GM20000 (cell line): ENCODE measurements around the gene SLC4A11.
A peak's percentile ranks its signal among the peaks of the same experiment; 100 is the strongest.

Experiments
- DNase-seq: peaks from one replicate; pipeline ENCODE4 v3.0.0; 2012; ENCODE audit warnings: low spot score
- TF ChIP-seq, protein P1 (sequence below): IDR thresholded peaks from 2 replicates; pipeline ENCODE4 v1.5.1; 2012; ENCODE audit warnings: mild to moderate bottlenecking, control low read depth; ENCODE audit errors: extremely low read depth, missing control alignments

The SLC4A11 gene

GRCh38 chr20:3255728-3256127 lies 16.7 kb upstream of the SLC4A11 start:
- TF ChIP-seq, protein P1, sequence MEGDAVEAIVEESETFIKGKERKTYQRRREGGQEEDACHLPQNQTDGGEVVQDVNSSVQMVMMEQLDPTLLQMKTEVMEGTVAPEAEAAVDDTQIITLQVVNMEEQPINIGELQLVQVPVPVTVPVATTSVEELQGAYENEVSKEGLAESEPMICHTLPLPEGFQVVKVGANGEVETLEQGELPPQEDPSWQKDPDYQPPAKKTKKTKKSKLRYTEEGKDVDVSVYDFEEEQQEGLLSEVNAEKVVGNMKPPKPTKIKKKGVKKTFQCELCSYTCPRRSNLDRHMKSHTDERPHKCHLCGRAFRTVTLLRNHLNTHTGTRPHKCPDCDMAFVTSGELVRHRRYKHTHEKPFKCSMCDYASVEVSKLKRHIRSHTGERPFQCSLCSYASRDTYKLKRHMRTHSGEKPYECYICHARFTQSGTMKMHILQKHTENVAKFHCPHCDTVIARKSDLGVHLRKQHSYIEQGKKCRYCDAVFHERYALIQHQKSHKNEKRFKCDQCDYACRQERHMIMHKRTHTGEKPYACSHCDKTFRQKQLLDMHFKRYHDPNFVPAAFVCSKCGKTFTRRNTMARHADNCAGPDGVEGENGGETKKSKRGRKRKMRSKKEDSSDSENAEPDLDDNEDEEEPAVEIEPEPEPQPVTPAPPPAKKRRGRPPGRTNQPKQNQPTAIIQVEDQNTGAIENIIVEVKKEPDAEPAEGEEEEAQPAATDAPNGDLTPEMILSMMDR: no peak
- DNase-seq: no peak

- no peak for DNase-seq
- TF ChIP-seq, protein P1: no peak
These were observed 12.8 kb upstream of the SLC4A11 start for GRCh38 chr20:3251806-3252205.

- DNase-seq: peak; percentile 38
- TF ChIP-seq, protein P1: no peak
These were observed 11.1 kb upstream of the SLC4A11 start for GRCh38 chr20:3250091-3250504.

- no peak for DNase-seq
- TF ChIP-seq, protein P1: no peak
These were observed 10.0 kb upstream of the SLC4A11 start for GRCh38 chr20:3248993-3249347.

DNA sequence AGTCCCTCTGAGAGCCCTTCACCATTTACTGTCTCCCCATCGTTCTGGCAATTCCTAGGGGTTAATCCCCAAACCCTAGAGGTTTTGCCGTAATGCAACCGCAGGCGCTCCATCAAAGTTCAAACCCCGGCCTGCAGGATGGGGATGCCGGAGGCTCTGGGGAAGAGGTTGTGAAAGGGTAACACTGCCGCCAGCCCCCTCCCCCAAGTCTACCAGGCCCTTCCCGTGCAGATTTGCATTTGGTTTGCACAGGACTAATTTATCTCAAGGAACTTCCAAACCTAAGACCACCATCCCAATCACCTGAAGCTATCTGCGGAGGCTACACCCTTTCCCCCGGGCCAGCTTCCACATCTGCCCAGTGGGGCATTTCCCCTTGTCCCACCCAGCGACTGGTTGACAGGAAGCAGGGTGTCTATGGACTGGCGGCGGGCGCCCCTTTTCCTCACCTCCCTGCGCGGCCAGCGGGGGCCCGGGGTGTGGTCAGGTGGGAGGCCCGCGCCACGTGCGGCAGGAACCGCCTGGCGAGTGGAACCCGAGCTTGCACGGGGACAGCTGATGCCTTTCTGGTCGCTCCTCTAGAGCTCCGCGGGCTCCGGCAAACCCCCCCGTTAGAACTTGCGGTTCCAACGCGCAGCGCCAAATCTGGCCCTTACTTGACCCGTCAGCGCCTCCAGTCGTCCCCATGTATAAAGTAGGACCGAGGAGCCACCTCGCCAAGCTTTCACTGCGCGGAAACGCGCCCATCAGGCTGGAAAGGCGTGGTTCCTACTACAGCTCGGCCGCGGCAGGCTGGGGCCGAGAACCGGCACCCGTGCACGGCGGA lies 9.4 kb upstream of the SLC4A11 start:
- TF ChIP-seq, protein P1: no peak
- DNase-seq: peak; percentile 46

GRCh38 chr20:3247638-3248037 lies 8.6 kb upstream of the SLC4A11 start:
- TF ChIP-seq, protein P1: no peak

GRCh38 chr20:3246682-3247081 lies 7.7 kb upstream of the SLC4A11 start:
- TF ChIP-seq, protein P1: no peak
- no peak for DNase-seq

More at GRCh38 chr20:3247638-3248037, 8.6 kb upstream of the SLC4A11 start:
- DNase-seq: peak; percentile 31
